Measurements from ENCODE around the gene CD48.
A peak's percentile ranks its signal among the peaks of the same experiment; 100 is the strongest.
"Not testable (repeated sequence)": the region's sequence is repeated elsewhere in the genome, so short reads cannot be mapped to it uniquely, and the experiment has no call there.

Gene CD48

GRCh38 chr1:160675641-160676410, 35.8 kb downstream of the CD48 start:
- peak; percentile 52 for DNase-seq

DNA sequence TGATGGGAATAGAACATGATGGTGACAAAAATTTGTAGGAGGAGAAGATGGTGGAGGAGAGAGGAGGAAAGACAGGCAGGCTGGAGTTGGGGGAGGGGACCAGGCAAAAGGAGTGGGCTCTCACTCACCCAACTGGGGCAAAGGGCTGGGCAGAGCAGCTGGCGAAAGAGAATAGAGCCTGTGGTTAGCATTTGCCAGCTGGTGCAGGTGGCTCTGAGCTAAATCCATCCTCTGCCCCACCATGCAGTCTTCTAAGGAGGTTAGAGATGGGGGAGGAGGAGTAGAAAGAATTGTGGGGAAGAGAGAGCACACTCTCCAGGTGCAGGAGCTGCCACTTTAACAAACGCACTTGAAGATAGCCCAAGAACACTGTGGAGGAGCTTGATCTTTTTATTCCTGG, 37.2 kb downstream of the CD48 start:
- DNase-seq: no peak

- no peak for DNase-seq
Observed at GRCh38 chr1:160672789-160673695, 38.6 kb downstream of the CD48 start.

- DNase-seq: no peak
Observed at GRCh38 chr1:160671603-160672517, 39.8 kb downstream of the CD48 start.

DNA sequence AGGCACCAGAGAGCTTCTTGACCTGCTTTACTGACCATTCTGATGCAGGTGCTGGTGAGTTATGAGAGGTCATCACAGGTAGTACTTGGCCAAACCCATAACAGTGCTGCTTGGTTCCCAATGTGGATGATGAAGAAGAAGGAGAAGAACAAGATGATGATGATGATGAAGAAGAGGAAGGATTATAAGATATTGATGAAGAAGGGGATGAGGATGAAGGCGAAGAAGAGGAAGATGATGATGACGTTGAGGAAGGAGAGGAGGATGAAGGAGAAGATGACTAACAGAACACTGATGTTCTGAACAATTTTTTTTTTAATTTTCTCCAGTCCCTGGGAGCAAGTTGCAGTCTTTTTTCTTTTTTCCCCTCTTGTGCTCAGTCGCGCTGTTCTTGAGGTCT, 40.9 kb downstream of the CD48 start:
- no peak for DNase-seq

- no peak for DNase-seq
Observed at GRCh38 chr1:160669802-160670201, 41.8 kb downstream of the CD48 start.

DNA sequence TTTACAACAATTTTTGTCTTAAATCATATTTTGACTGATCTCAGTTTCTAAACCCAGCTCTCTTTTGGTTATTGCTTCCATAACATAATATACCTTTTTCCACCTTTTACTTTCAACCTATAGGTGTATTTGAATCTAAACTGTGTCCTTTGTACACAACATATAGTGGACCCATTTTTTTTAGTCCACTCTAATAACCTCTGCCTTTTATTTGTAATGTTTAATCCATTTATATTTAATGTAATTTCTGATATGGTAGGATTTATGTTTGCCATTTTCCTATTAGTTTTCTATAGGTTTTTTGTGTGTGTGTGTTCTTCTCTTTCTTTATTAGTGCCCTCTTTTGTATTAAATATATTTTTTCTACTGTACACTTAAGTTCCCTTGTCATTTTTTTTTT, 42.3 kb downstream of the CD48 start:
- DNase-seq: no peak

GRCh38 chr1:160667896-160668295, 43.7 kb downstream of the CD48 start:
- DNase-seq: no peak

DNA sequence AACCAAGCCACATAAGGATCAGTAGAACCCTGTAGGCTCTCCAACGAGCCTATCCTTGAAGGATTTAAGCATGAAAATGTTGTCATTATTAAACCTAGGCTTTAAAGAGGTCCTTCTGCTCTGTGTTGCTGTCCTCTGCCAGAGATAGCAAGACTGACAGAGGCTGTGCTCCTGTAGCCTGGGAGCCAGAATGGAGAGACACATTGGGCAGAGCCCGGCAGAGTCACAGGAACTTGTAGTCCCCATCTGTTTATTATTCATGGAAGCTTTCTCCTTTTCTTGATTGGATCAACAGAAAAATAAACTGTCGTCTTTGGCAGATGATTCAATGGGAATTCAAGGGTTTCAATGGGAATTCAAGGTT, 45.6 kb downstream of the CD48 start:
- DNase-seq: no peak

DNA sequence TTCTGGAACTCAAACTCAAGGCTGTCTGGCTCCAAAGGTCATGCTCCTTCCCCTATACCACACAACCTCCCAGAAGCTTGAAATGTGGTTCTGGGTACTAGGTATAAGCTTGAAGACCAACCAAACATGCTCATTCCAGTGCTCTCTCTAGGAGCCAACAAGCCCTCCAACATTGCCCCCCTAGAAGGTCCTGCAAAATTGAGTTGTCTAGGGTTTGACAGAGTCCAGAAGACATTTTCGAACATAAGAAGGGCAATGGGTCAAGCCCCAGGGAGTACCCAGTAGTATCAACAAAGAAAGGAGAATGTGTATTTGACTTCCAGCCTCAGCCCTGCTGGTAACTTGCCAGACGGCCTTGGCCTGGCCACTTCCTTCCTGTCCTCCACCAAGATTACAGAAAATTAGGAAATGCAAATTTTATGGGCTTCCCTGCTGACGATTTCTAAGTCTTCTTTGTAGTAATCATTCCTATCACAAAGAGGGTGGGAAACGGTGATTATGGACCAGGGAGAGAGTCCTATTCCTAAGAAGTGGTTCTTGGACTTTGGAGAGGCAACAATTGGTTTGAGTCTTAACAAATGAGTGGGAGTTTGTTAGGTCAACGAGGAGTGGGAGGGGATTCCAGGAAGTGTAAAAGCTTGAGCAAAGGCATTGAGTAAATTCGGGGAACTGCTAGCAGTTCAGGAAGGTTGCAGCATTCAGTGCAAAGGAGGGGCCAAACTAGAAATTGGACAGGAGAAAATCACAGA, 46.1 kb downstream of the CD48 start:
- no peak for DNase-seq

DNA sequence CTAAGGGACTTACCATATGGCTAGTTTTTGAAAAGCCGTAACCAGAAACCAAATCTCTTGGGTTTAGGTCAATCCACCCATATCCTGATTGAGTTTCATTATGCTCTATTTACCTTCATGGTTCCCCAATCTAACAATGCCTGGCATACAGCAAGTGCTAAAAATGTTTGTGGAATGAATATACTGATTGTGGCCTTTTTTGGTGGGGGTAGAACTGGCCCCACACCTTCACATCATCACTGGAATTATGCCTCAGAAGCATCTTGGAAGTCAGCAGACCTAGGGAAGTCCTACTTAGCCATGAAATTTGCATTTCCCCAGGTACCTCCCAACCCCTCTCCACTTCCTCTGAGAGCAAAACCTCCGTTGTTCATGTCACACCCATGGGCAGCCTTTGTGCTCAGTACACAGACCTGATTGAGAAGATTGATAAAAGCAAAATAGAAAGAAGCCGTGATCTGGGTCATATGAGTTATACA, 47.0 kb downstream of the CD48 start:
- DNase-seq: no peak

DNA sequence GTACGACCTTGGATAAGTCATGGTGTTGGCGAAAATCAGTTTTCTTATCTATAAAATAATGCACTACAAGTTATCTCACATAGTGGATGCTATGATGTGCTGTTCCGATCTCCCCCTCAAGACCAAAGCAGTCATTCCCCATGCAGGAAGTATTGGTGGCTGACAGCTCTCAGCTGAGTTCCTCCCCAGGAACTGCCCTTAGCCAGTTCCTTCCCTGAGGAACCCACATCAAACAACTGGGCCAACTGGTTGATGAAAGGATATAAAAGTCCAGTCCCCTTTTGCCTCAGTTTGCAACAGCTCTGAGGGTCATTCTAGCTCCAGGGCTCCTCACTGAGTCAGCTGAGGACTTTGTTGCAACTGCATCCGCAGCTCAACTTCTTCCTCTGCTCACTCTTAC, 48.7 kb downstream of the CD48 start:
- DNase-seq: no peak

DNA sequence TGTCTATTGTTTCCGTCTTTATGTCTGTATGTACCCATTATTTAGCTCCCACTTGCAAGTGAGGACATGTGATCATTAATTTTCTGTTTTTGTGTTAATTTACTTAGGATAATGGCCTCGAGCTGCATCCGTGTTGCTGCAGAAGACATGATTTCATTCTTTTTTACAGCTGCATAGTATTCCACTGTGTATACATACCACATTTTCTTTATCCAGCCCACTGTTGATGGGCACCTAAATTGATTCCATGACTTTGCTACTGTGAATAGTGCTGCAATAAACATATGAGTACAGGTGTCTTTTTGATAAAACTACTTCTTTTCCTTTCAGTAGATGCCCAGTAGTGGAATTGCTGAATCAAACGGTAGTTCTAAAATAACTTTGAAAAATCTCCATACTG, 52.1 kb downstream of the CD48 start:
- no peak for DNase-seq

DNA sequence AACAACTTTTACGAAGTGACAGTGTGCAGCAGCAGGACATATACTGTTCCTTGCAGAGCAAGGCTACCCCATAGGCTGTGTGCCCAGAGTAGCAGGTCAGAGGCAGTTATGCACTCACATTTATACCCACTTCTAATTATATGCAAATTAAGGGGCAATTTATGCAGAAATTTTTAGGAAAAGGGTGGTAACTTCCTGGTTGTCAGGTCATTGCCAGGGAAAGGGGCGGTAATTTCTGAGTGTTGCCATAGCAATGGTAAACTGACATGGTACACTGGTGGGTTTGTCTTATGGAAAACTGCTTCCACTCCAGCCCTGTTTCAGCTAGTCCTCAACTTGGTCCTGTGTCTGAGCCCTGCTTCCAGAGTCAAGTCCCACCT, 52.8 kb downstream of the CD48 start:
- DNase-seq: no peak

GRCh38 chr1:160658162-160658813, 53.3 kb downstream of the CD48 start:
- no peak for DNase-seq

- DNase-seq: no peak
Observed at GRCh38 chr1:160657250-160657781, 54.3 kb downstream of the CD48 start.

- no peak for DNase-seq
Observed at GRCh38 chr1:160656737-160657136, 54.9 kb downstream of the CD48 start.

DNA sequence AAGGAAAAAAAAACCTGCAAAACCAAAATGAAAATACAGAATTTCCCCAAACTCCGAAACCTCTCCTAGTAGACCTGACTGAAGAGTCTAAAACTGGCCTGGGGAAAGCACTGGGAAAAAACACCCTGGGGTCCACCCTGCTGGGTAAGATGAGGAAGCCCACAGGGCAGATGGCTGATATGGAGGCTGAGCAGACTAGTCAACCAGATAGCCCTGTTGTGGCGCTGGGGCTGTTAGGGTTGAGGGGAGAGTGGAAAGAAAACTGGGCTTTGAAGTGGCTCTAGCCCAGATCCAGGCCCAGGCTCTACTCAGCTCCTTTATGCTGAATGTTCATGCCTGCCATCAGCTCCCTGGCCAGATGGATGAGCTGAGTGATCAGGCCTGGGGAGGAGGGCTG, 58.0 kb downstream of the CD48 start:
- DNase-seq: no peak

DNA sequence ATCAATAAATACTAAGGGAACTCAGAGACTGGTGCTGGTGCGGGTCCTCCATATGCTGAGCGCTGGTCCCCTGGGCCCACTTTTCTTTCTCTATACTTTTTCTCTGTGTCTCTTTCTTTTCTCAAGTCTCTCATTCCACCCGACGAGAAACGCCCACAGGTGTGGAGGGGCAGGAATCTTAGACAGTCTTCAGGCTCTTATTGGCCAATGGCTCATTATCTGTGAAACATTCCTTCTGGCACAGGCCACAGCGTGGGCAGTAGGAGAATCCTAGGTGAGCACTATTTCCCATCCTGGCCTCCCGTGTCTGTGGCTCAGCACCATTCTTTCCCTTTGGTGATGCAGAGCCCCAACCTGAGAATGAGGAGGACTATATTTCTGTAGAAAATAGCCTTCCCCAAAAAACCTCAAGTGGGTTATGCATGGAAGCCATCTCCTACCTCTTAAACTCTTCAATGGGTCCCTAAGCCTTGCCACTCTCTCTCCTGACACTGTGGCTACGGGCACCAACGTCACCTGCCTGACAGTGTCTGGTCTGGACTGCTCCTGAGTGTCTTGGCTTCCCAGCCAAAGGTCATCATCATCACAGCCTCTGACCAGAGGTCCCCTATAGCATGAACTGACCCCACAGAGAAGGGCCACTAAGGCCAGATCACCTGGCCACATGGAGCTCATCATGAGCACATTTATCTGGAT, 58.5 kb downstream of the CD48 start:
- no peak for DNase-seq

GRCh38 chr1:160652065-160652641, 59.5 kb downstream of the CD48 start:
- not testable (repeated sequence) for DNase-seq

All from retina (tissue), 1 donor.